Measurements from ENCODE around the gene GEMIN7. TPM values are rescaled to one million over a fixed set of nuclear protein-coding genes. Genes with fewer than 3 reads are reported as not detected.

GEMIN7 gene
- total RNA-seq, 1 donor from 2014 or later: 16.1 TPM

DNA sequence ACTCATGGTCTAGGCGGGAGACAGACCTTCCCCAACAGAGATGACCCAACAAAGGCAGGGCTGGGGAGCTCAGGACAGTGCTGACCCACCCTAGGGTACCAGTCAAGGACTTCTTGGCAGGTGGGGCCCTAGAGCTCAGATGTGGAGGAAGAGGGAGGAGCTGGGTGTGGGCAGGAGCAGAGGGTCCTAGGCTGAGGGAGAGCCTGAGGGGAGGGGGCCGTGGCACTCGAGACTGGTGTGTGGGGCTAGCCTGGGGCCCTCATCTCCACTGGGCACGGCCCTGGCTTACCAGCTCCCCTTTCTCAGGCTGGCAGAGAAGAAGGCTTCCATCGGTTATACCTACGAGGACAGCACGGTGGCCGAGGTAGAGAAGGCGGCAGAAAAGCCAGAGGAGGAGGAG is 21.6 kb upstream of the GEMIN7 start:
- H3K4me1 ChIP-seq: no peaks in the 10 kb centered on the region
- intact Hi-C loops (cut with DNase I): no loop called here
- TF ChIP-seq, protein P1, sequence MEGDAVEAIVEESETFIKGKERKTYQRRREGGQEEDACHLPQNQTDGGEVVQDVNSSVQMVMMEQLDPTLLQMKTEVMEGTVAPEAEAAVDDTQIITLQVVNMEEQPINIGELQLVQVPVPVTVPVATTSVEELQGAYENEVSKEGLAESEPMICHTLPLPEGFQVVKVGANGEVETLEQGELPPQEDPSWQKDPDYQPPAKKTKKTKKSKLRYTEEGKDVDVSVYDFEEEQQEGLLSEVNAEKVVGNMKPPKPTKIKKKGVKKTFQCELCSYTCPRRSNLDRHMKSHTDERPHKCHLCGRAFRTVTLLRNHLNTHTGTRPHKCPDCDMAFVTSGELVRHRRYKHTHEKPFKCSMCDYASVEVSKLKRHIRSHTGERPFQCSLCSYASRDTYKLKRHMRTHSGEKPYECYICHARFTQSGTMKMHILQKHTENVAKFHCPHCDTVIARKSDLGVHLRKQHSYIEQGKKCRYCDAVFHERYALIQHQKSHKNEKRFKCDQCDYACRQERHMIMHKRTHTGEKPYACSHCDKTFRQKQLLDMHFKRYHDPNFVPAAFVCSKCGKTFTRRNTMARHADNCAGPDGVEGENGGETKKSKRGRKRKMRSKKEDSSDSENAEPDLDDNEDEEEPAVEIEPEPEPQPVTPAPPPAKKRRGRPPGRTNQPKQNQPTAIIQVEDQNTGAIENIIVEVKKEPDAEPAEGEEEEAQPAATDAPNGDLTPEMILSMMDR (IDR thresholded peaks at IDR 0.05): no peak
- no peaks in the 10 kb centered on the region for H3K9me3 ChIP-seq
- peaks cover 100% of the 10 kb centered on the region for H3K36me3 ChIP-seq
- H3K27me3 ChIP-seq (ENCODE audit: low read depth): no peaks in the 10 kb centered on the region
- no peak for DNase-seq
- no peak overlapping the region for H3K27ac ChIP-seq
- H3K4me3 ChIP-seq: no peak overlapping the region
- no peak for ATAC-seq

DNA sequence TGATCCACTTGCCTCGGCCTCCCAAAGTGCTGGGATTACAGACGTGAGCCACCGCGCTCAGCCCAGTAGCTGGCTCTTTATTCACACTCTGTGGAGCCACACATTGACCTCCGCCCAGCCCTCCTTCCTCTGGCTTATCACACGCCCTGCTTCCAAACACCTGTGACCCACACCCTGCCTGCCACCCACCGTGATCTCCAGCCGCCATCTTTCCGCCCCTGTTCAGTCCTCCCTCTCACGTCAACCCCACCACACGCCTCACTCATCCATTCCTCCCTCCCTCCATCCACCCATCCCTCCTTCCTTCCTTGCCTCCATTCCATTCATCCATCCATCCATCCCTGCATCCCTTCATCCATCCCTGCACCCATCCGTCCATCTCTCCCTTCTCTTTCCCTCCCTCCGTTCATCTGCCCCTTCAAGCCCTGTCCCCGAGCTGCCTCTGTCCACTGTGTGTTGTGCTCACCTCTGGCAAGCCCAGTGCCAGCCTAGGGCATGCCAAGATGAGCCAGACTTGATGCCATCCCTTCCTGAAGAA is 20.4 kb upstream of the GEMIN7 start:
- H3K9me3 ChIP-seq: no peaks in the 10 kb centered on the region
- H3K4me3 ChIP-seq: no peak overlapping the region
- H3K4me1 ChIP-seq: no peaks in the 10 kb centered on the region
- no peak overlapping the region for H3K27ac ChIP-seq
- no peaks in the 10 kb centered on the region for H3K27me3 ChIP-seq (ENCODE audit: low read depth)
- TF ChIP-seq, protein P1 (IDR thresholded peaks at IDR 0.05): no peak
- intact Hi-C loops (cut with DNase I): no loop called here
- ATAC-seq: no peak
- H3K36me3 ChIP-seq: peaks cover 100% of the 10 kb centered on the region
- no peak for DNase-seq

DNA sequence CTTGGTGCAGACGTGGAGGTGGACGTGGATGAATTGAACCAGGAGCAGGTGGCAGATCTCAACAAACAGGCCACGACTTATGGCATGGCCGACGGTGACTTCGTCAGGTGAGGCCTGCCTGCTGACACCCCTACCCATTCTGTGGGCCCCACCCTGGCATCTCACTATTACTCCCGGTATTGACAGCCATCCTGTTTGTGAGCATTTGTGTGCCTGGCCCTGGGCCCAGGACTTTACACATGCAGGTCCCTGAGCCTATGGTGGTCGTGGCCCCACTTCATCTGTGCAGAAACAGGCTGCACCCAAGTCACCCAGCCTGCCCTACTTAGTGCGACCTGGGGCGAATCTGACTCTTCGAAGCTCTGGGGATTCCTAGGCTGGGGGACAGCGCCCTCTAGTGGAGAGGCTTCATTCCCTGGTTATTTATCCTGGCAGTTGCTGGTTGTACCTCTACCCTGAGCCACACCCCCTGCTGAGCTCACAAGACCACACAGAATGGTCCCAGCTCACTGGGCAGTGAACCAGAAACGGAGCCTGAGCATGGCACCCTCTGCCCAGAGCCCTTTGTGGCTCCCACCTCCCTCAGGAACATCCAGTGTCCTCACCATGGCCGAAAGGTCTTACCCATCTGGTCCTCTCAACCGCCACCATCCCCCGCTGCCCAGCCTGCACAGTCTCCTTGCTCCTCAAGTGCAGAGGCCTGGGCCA is 19.6 kb upstream of the GEMIN7 start:
- intact Hi-C loops (cut with DNase I): no loop called here
- Histone ChIP-seq H3K4me3 (no peak overlapping the region), H3K9me3 (no peaks in the 10 kb centered on the region), H3K4me1 (no peaks in the 10 kb centered on the region), H3K27ac (no peak overlapping the region), H3K27me3 (ENCODE audit: low read depth) (no peaks in the 10 kb centered on the region), H3K36me3 (peaks cover 100% of the 10 kb centered on the region)
- TF ChIP-seq, protein P1 (IDR thresholded peaks at IDR 0.05): peak; percentile 82
- ATAC-seq (peak; percentile 74 to 87), DNase-seq (peak; percentile 73)

DNA sequence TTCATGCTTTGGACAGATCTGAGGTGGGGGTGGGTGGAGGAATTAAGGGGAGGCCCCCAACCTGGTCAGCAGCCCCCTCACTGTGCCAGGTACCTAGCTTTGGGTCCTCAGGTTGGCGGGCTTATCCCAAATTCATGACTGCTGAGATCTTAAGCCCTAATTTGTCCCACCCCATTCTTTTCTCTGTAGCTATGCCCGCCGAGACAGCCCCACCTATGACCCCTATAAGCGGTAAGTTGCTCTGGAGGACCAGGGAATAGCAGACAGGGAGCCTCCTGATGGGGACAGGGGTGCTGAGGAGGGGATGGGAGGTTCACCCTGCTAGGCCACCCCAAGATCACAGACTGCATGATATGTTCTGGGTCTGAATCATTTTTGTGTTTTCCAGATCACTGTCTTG is 17.1 kb upstream of the GEMIN7 start:
- DNase-seq (no peak), ATAC-seq (no peak)
- TF ChIP-seq, protein P1 (IDR thresholded peaks at IDR 0.05): no peak
- no peaks in the 10 kb centered on the region for H3K4me1 ChIP-seq
- H3K9me3 ChIP-seq: no peaks in the 10 kb centered on the region
- H3K36me3 ChIP-seq: peaks cover 100% of the 10 kb centered on the region
- no peak overlapping the region for H3K4me3 ChIP-seq
- intact Hi-C loops (cut with DNase I): no loop called here
- no peaks in the 10 kb centered on the region for H3K27me3 ChIP-seq (ENCODE audit: low read depth)
- no peak overlapping the region for H3K27ac ChIP-seq

DNA sequence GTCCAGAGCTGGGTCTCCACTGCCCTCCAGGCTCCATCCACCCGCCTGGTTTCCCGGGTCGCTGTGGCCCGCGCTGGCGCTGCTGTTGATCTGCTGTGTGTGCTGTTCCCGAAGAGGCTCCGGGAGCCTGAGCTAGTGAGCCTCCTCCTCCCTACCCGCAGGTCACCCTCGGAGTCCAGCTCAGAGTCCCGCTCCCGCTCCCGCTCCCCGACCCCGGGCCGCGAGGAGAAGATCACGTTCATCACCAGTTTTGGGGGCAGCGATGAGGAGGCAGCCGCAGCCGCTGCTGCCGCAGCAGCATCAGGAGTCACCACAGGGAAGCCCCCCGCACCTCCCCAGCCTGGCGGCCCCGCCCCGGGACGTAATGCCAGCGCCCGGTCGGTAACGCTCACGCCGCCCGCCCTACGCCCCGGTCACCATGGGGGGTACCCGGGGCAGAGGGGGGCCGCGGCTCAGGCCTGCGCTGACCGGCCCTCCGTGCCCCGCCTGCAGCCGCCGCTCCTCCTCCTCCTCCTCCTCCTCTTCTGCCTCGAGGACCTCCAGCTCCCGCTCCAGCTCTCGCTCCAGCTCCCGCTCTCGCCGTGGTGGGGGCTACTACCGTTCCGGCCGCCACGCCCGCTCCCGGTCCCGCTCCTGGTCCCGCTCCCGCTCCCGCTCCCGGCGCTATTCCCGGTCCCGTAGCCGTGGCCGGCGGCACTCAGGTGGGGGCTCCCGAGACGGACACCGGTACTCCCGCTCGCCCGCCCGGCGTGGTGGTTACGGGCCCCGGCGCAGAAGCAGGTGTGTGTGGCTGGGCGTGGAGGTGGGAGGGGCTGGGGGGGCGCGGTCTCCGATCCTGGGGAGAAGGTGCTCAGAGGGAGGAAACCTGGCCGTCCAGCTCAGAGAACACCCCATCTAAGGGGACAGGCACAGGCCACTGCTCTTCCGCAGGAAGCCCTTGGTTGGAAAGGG is 14.9 kb upstream of the GEMIN7 start:
- Histone ChIP-seq H3K4me1 (no peaks in the 10 kb centered on the region), H3K4me3 (no peak overlapping the region), H3K36me3 (peaks cover 100% of the 10 kb centered on the region), H3K27me3 (ENCODE audit: low read depth) (no peaks in the 10 kb centered on the region), H3K9me3 (no peaks in the 10 kb centered on the region), H3K27ac (no peak overlapping the region)
- no peak for ATAC-seq
- intact Hi-C loops (cut with DNase I): no loop called here
- DNase-seq: no peak
- TF ChIP-seq, protein P1 (IDR thresholded peaks at IDR 0.05): no peak

All from lower lobe of right lung (tissue), 2 donors.